H54 (cell line): ENCODE data around the gene RNLS.
"Not testable (repeated sequence)": the region's sequence is repeated elsewhere in the genome, so short reads cannot be mapped to it uniquely, and the experiment has no call there.

ENCODE experiments used
- DNase-seq: peaks from one replicate; pipeline ENCODE4 v3.0.0; 2011; ENCODE audit warnings: low spot score, mixed read lengths; ENCODE audit not compliant: insufficient read length
- FAIRE-seq: peaks from 3 replicates; lab custom pipeline; 2011; peaks lifted over from hg19 to GRCh38; lab: Jason Lieb, UNC
- POLR2A ChIP-seq: IDR thresholded peaks from 2 replicates; pipeline ENCODE4 v1.6.1; 2011; ENCODE audit warnings: low read depth, mild to moderate bottlenecking, low read length

RNLS gene

DNA sequence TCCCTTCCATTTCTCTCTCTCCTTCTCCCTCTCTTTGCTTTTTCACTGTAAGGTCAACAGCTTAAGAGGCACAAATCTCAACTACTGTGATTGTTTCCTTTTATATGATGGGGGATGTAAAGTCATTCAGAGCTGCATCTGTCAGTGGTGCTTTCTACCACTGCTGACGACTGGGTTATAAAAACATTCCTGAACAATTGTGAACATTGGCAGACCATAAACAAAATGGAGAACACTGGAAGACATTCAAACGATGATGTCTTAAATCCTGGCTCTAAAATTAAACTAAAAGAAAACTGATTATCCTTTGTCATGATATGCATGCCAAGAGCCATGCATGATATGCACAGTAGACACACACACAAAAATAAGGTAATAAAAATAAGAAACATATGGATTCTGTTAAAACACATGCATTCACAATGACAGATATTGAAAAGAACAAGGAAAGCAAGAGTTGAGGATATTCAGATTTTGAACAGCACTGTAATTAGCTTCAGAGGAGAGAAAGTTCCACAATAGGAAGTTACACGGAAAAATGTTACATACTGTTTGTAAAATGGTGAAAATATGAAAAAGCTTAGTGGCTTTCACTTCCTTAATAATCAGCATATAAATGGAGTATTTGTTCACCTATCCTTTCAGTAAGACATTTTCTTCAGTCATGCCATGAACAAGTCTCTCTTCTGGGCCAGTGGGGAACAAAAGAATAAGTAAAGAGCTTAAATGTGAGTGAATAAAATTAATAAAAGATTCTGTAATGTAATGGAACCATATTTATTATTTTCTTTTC lies 89.2 kb downstream of the RNLS start:
- FAIRE-seq = no peak
- no peak for TF ChIP-seq POLR2A
- no peak for DNase-seq

- FAIRE-seq = no peak
- no peak for DNase-seq
- TF ChIP-seq POLR2A = no peak
These were observed 91.8 kb downstream of the RNLS start for GRCh38 chr10:88491314-88491713.

- FAIRE-seq (no peak), DNase-seq (no peak)
- TF ChIP-seq POLR2A = no peak
These were observed 92.7 kb downstream of the RNLS start for GRCh38 chr10:88490231-88490980.

GRCh38 chr10:88489107-88489506 lies 94.0 kb downstream of the RNLS start:
- TF ChIP-seq POLR2A = no peak
- FAIRE-seq (peak; percentile 65), DNase-seq (no peak)

DNA sequence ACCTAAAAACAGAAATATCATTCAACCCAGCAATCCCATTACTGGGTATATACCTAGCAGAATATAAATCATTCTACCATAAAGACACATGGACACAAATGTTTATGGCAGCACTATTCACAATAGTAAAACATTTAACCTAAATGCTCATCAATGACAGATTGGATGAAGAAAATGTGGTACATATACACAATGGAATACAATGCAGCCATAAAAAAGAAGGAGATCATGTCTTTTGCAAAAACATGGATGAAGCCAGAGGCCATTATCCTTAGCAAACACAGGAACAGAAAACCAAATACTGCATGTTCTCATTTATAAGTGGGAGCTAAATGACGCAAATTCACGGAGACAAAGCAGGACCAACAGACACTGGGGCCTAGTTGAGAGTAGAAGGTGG lies 96.3 kb downstream of the RNLS start:
- FAIRE-seq = peak; percentile 33
- DNase-seq = not testable (repeated sequence)

- no peak for TF ChIP-seq POLR2A
- no peak for DNase-seq
- FAIRE-seq = no peak
These were observed 100.9 kb downstream of the RNLS start for GRCh38 chr10:88482220-88482619.

DNA sequence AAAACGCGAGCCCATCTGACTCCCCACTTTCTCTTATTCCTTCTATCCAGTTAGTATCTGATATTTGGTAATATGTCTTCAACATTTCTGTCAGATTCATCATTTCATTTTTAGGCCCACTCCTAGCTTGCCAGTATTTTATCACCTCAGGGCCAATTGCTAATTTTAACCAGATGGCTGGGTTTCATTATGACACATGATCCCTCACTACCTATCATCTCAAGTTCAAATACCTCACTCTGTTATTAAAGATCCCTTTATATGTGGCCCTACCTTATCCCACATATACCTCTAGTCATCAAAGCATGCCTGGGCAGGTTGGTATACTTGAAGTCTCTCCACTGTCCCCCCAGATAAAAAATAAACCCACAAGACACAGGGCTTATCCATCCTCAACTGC lies 104.9 kb downstream of the RNLS start:
- DNase-seq (no peak), FAIRE-seq (peak; percentile 43)
- no peak for TF ChIP-seq POLR2A

DNA sequence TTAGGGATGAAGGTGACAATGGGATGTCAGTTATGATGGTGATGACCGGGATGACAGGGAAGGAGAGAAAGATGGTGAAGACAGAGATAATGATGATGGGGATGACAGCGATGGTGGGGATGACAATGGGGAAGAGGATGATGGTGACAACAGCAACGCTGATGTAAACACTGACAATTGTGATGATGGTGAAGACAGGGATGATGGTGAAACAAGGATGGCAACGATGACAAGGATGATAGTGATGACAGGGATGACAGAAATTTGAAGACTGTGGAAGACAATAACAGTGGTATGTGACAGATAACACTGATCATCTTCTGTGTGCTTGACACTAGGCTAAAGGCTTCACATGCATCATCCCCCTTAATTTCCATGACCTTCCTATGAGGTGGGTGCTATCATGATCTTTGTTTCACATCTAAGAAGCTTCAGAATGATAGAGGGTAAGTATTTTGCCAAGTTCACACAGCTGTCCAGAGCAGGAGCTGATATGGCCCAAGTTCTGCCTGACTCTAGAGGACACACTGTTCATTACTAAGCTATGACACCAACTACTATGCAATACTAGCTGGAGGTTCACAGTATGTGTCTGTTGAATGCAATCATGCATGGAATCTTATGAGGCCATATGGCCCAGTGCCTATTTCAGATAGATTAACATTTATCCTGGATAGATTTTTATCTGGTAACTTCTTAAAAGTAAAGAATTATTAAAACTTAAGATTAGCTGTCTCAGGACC lies 105.6 kb downstream of the RNLS start:
- TF ChIP-seq POLR2A = no peak
- no peak for FAIRE-seq
- DNase-seq = no peak

DNA sequence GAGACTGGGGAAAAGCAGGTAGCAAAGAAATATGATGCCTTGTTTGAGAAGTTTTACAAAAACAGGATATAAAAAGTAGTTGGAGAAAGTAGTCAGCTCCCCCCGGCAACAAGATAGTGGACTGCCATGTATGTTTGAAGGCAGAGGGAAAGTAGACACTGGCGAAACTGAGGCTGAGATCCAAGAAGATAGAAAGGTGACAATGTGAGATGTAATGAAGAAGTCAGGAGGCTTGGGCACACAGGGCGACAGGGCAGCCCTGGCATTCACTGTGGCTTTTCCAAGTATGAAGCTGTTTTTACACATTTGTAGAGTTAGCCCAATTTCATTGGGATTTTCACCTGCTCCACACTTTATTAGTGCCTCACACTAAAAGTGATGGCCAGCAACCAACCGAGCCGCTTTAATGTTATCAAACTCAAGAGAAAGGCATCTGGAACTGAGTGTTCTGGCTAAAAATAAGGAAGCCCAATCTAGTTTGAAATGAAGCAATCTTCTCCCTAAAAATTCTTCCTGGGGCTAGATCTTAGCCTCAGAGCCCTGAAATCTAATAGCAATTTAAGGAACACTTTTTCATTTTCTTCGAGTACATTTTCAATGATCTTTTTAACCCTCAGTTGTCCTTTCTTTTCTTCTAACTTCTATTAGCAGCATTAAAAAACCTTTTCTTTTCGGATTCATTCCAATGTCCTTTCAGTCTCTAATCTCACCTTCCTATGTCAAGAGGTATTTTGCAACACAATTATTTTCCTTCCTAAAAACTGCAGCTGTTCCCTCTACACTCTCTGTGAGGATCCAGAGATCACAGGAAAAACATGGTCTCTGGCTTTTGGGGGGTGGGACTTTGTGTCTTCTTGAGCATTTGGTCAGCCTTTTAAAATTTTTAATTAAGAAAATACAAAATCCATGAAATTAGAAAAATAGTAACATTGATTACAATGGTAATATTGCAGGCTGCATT lies 108.0 kb downstream of the RNLS start:
- no peak for TF ChIP-seq POLR2A
- DNase-seq (no peak), FAIRE-seq (peak; percentile 6)

DNA sequence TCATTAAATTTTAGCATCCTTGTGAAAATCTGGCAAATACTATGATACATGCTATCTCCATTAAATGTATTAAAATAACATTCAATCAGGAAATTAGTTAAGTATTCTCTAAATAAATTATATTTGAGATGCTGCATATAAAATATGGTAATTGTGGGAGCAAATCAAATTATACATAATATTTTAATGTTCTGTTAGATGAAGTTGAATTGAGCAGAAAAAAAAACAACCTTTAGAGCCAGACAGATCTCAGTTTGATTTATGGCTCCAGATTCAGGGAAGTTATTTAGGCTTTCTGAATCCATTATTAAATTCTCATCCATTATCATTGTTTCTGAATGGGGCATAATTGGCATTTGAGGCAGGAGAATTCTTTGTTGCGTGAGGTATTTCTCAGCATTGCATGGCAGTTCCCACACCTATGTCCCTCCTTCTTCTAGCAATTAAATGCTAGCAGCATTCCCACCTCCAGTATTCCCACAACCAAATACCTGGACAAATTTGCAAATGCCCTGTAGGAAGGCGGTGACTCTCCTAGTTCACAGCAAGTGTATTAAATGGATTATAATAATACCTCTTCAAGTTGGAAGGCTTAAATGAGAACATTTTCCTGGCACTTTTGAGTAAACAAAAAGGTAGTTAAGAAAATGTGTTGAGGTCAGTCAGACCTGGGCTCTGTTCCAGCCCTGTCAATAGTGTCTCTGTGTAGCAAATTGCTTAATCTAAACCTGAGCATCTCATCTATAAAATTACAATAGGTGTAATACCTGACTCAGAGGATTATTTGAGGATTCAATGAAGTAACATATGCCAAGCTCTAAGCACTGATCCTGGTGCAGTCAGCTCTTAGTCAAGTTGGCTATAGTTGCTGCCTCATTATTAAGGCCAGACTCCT lies 108.9 kb downstream of the RNLS start:
- FAIRE-seq (peak; percentile 68), DNase-seq (no peak)
- TF ChIP-seq POLR2A = no peak

GRCh38 chr10:88472540-88472939 lies 110.6 kb downstream of the RNLS start:
- no peak for DNase-seq
- FAIRE-seq = no peak
- TF ChIP-seq POLR2A = no peak

GRCh38 chr10:88471899-88472298 lies 111.2 kb downstream of the RNLS start:
- TF ChIP-seq POLR2A = no peak
- no peak for FAIRE-seq

More at GRCh38 chr10:88471899-88472298, 111.2 kb downstream of the RNLS start:
- no peak for DNase-seq
